Natural killer cell (primary cell): ENCODE measurements around the gene DCP2. TPM values are rescaled to one million over a fixed set of nuclear protein-coding genes. Genes with fewer than 3 reads are reported as not detected.
A peak's percentile ranks its signal among the peaks of the same experiment; 100 is the strongest.

ENCODE experiments used
- ATAC-seq, 3 donors: fragments of 150-1000 bp in 2 of 3; fragments of 200-7000 bp in 1 of 3; cut with Tn5 transposase; 1 replicate in 1 of 3; 2 replicates in 2 of 3; pipeline ENCODE4 v1.10.0; 2021; ENCODE audit warnings: mild to moderate bottlenecking in 2 of 3, moderate library complexity in 2 of 3
- DNase-seq, 2 donors: peaks; one replicate each; pipeline versions ENCODE4 v3.0.0 to v3.0.0-alpha.2; 2013 to 2021; ENCODE audit warnings: mixed read lengths in 1 of 2
- H3K27ac ChIP-seq: one replicate; pipeline ENCODE4 v1.5.1; 2013; ENCODE audit warnings: mild to moderate bottlenecking, low read length
- H3K27me3 ChIP-seq: one replicate; pipeline ENCODE4 v1.6.1; 2013; ENCODE audit warnings: low read length; ENCODE audit not compliant: control insufficient read depth, insufficient read depth
- H3K36me3 ChIP-seq: one replicate; pipeline ENCODE4 v1.6.1; 2013; ENCODE audit warnings: low read length; ENCODE audit not compliant: control insufficient read depth, insufficient read depth
- H3K4me1 ChIP-seq: one replicate; pipeline ENCODE4 v1.6.1; 2013; ENCODE audit warnings: low read length; ENCODE audit not compliant: control insufficient read depth, insufficient read depth
- H3K4me3 ChIP-seq: one replicate; pipeline ENCODE4 v1.5.1; 2013; ENCODE audit warnings: low read length
- H3K9me3 ChIP-seq: one replicate; pipeline ENCODE4 v1.6.1; 2013; ENCODE audit warnings: low read length; ENCODE audit not compliant: control insufficient read depth, insufficient read depth
- H3K27ac Mint-ChIP-seq, 2 donors: one replicate each; pipeline ENCODE4 v1.8.0; 2022; ENCODE audit warnings: mild to moderate bottlenecking in 2 of 2, mixed read lengths in 2 of 2, moderate library complexity in 1 of 2
- H3K27me3 Mint-ChIP-seq, 2 donors: one replicate each; pipeline ENCODE4 v1.8.0; 2022; ENCODE audit warnings: low read depth in 2 of 2, mixed read lengths in 2 of 2
- H3K36me3 Mint-ChIP-seq: one replicate; pipeline ENCODE4 v1.8.0; 2022; ENCODE audit warnings: mixed read lengths
- H3K4me1 Mint-ChIP-seq, 2 donors: one replicate each; pipeline ENCODE4 v1.8.0; 2022; ENCODE audit warnings: mixed read lengths in 2 of 2
- H3K4me3 Mint-ChIP-seq: one replicate; pipeline ENCODE4 v1.8.0; 2022; ENCODE audit warnings: mild to moderate bottlenecking, moderate library complexity, mixed read lengths
- H3K9me3 Mint-ChIP-seq, 2 donors: one replicate each; pipeline ENCODE4 v1.8.0; 2022; ENCODE audit warnings: mixed read lengths in 2 of 2
- CTCF ChIP-seq: fragments of 200-600 bp; IDR thresholded peaks from one replicate; pipeline ENCODE4 v1.8.0; 2022; ENCODE audit warnings: antibody characterized with exemption
- WGBS: methylation state at CpG from one replicate; pipeline ENCODE4 v1.1.7; 2013; ENCODE audit warnings: missing lambda C conversion rate; ENCODE audit not compliant: insufficient coverage; 5-methylcytosine and 5-hydroxymethylcytosine counted together
- intact Hi-C: fragments of 100-400 bp; cut with micrococcal nuclease; formaldehyde crosslinking; loops from one replicate; pipeline ENCODE4 v1.14.2; 2022
- total RNA-seq, 4 donors: library from RNA; stranded (reverse); fragments of 120-200 nt in 1 of 4; gene quantifications; one replicate each; pipeline versions ENCODE4 v1.2.3 to v1.2.4, GENCODE V29; 2013 to 2022

DCP2 gene
- total RNA-seq, 3 donors from 2014 or later (not counting 1 experiment from before 2014, with no cell fraction given), result 69.3 to 82.9 (median 76.7) TPM

GRCh38 chr5:113043491-113043931 lies 66.9 kb downstream of the DCP2 start:
- no peak for ATAC-seq
- Mint-ChIP-seq H3K4me1 (no peaks in the 10 kb centered on the region), H3K27me3 (no peaks in the 10 kb centered on the region), H3K36me3 (no peaks in the 10 kb centered on the region), H3K4me3 (no peak overlapping the region), H3K9me3 (no peaks in the 10 kb centered on the region), H3K27ac (no peak overlapping the region)
- DNase-seq, result peak in 1 of 2 donors; percentile 43
- TF ChIP-seq CTCF, result no peak
- no peak overlapping the region for H3K27ac ChIP-seq
- intact Hi-C loops, result no loop called here
- WGBS, result 94% methylated on average over 16 of the region's 16 CpGs
- H3K4me3 ChIP-seq, result no peak overlapping the region
- no peaks in the 10 kb centered on the region for H3K9me3 ChIP-seq
- H3K27me3 ChIP-seq, result no peaks in the 10 kb centered on the region
- no peaks in the 10 kb centered on the region for H3K36me3 ChIP-seq
- no peaks in the 10 kb centered on the region for H3K4me1 ChIP-seq

GRCh38 chr5:113044776-113045465 lies 68.3 kb downstream of the DCP2 start:
- H3K9me3 ChIP-seq, result no peaks in the 10 kb centered on the region
- H3K27ac ChIP-seq, result no peak overlapping the region
- H3K27ac Mint-ChIP-seq, result no peak overlapping the region
- H3K4me3 Mint-ChIP-seq, result no peak overlapping the region
- no peaks in the 10 kb centered on the region for H3K27me3 Mint-ChIP-seq
- no peak overlapping the region for H3K4me3 ChIP-seq
- no peak for TF ChIP-seq CTCF
- no peaks in the 10 kb centered on the region for H3K36me3 Mint-ChIP-seq
- intact Hi-C loops, result no loop called here
- H3K9me3 Mint-ChIP-seq, result no peaks in the 10 kb centered on the region
- no peak for ATAC-seq
- no peaks in the 10 kb centered on the region for H3K4me1 ChIP-seq
- no peaks in the 10 kb centered on the region for H3K36me3 ChIP-seq
- no peaks in the 10 kb centered on the region for H3K4me1 Mint-ChIP-seq
- 95% methylated on average over 11 of the region's 11 CpGs for WGBS
- no peaks in the 10 kb centered on the region for H3K27me3 ChIP-seq
- DNase-seq, result no peak

GRCh38 chr5:113047234-113047633 lies 70.6 kb downstream of the DCP2 start:
- WGBS, result 85% methylated on average over 2 of the region's 2 CpGs
- Histone ChIP-seq H3K27me3 (no peaks in the 10 kb centered on the region), H3K9me3 (no peaks in the 10 kb centered on the region), H3K27ac (no peak overlapping the region), H3K4me3 (no peak overlapping the region), H3K36me3 (no peaks in the 10 kb centered on the region), H3K4me1 (no peaks in the 10 kb centered on the region)
- DNase-seq (no peak), ATAC-seq (no peak)
- no peak for TF ChIP-seq CTCF
- Mint-ChIP-seq H3K4me3 (no peak overlapping the region), H3K9me3 (no peaks in the 10 kb centered on the region), H3K27me3 (peaks cover 0 to 2% of the 10 kb centered on the region in 2 donors), H3K4me1 (peaks cover 0 to 6% of the 10 kb centered on the region in 2 donors), H3K27ac (no peak overlapping the region), H3K36me3 (no peaks in the 10 kb centered on the region)
- intact Hi-C loops, result no loop called here
